Memory B cell (primary cell): ENCODE data around the gene APBB3.
"Not testable (repeated sequence)": the region's sequence is repeated elsewhere in the genome, so short reads cannot be mapped to it uniquely, and the experiment has no call there.

Experiments used
- ATAC-seq: fragments of 150-1000 bp; cut with Tn5 transposase; 2 replicates; pipeline ENCODE4 v1.10.0; 2021; ENCODE audit warnings: low read depth, mild to moderate bottlenecking, moderate library complexity
- DNase-seq, 2 donors: peaks; one replicate each; pipeline ENCODE4 v3.0.0; 2022; ENCODE audit warnings: low spot score in 2 of 2
- H3K27ac Mint-ChIP-seq: one replicate; pipeline ENCODE4 v1.8.0; 2022; ENCODE audit warnings: mild to moderate bottlenecking, moderate library complexity, mixed read lengths
- H3K27me3 Mint-ChIP-seq: one replicate; pipeline ENCODE4 v1.8.0; 2022; ENCODE audit warnings: mixed read lengths
- H3K36me3 Mint-ChIP-seq: one replicate; pipeline ENCODE4 v1.8.0; 2022; ENCODE audit warnings: mild to moderate bottlenecking, mixed read lengths
- H3K4me1 Mint-ChIP-seq: one replicate; pipeline ENCODE4 v1.8.0; 2022; ENCODE audit warnings: mixed read lengths
- H3K4me3 Mint-ChIP-seq: one replicate; pipeline ENCODE4 v1.8.0; 2022; ENCODE audit warnings: mild to moderate bottlenecking, moderate library complexity, mixed read lengths
- H3K9me3 Mint-ChIP-seq: one replicate; pipeline ENCODE4 v1.8.0; 2022; ENCODE audit warnings: mixed read lengths

APBB3 gene

DNA sequence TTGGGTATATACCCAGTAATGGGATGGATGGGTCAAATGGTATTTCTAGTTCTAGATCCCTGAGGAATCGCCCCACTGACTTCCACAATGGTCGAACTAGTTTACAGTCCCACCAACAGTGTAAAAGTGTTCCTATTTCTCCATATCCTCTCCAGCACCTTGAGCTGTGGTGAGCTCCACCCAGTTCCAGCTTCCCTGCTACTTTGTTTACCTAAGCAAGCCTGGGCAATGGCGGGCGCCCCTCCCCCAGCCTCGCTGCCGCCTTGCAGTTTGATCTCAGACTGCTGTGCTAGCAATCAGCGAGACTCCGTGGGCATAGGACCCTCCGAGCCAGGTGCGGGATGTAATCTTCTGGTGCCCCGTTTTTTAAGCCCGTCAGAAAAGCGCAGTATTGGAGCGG, 28.7 kb upstream of the APBB3 start:
- DNase-seq, H3K27ac Mint-ChIP-seq, ATAC-seq, H3K4me1 Mint-ChIP-seq, H3K36me3 Mint-ChIP-seq, H3K4me3 Mint-ChIP-seq, H3K9me3 Mint-ChIP-seq, H3K27me3 Mint-ChIP-seq: not testable (repeated sequence)

DNA sequence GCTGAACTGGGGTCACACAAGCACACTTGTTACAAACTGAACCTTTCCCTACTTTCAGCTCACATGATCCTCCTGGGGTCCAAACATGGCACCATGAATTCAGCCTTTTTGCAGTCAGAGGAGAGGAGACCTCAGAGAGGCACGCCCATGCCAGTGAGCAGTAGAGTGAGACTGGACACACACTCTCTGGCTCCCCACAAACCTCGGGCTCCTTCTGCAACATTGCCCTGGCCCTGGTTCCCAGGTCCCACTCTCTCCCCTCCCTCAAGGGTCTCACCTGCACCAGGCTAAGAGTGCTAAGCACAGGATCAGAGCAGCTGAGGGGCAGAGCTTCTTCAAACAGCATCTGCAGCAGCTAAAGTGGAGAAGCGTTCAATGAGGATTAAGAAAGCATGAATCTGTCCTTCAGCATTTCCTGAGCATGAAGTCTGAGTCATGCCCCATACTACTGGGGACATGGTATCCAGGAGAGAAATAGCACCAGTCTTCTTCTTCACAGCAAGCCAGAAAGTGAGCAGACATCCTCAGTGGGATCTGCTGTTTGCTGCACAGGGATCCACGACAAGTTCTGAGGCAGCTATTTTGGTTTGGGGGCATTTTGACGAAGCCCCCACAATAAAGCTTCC, 27.5 kb upstream of the APBB3 start:
- Mint-ChIP-seq H3K27ac (no peak overlapping the region), H3K9me3 (peaks cover 1% of the 10 kb centered on the region), H3K4me1 (no peaks in the 10 kb centered on the region), H3K4me3 (no peak overlapping the region), H3K27me3 (peaks cover 5% of the 10 kb centered on the region), H3K36me3 (no peaks in the 10 kb centered on the region)
- DNase-seq = no peak
- ATAC-seq = no peak

- no peak for ATAC-seq
Observed at GRCh38 chr5:140590861-140591260, 26.5 kb upstream of the APBB3 start.

GRCh38 chr5:140588311-140589070, 24.1 kb upstream of the APBB3 start:
- H3K27me3 Mint-ChIP-seq = peaks cover 1% of the 10 kb centered on the region
- H3K4me1 Mint-ChIP-seq = no peaks in the 10 kb centered on the region
- peaks cover 1% of the 10 kb centered on the region for H3K9me3 Mint-ChIP-seq
- no peaks in the 10 kb centered on the region for H3K36me3 Mint-ChIP-seq
- ATAC-seq = no peak
- no peak overlapping the region for H3K4me3 Mint-ChIP-seq
- no peak overlapping the region for H3K27ac Mint-ChIP-seq
- DNase-seq = no peak

More at GRCh38 chr5:140590861-140591260, 26.5 kb upstream of the APBB3 start:
- H3K4me3 Mint-ChIP-seq = no peak overlapping the region
- H3K36me3 Mint-ChIP-seq = no peaks in the 10 kb centered on the region
- no peak overlapping the region for H3K27ac Mint-ChIP-seq
- H3K9me3 Mint-ChIP-seq = peaks cover 1% of the 10 kb centered on the region
- no peak for DNase-seq
- H3K4me1 Mint-ChIP-seq = no peaks in the 10 kb centered on the region
- peaks cover 5% of the 10 kb centered on the region for H3K27me3 Mint-ChIP-seq

GRCh38 chr5:140587495-140587894, 23.1 kb upstream of the APBB3 start:
- DNase-seq = no peak
- Mint-ChIP-seq H3K27me3 (peaks cover 1% of the 10 kb centered on the region), H3K36me3 (peaks cover 2% of the 10 kb centered on the region), H3K4me3 (no peak overlapping the region), H3K9me3 (peaks cover 1% of the 10 kb centered on the region), H3K27ac (no peak overlapping the region), H3K4me1 (no peaks in the 10 kb centered on the region)
- ATAC-seq = no peak

DNA sequence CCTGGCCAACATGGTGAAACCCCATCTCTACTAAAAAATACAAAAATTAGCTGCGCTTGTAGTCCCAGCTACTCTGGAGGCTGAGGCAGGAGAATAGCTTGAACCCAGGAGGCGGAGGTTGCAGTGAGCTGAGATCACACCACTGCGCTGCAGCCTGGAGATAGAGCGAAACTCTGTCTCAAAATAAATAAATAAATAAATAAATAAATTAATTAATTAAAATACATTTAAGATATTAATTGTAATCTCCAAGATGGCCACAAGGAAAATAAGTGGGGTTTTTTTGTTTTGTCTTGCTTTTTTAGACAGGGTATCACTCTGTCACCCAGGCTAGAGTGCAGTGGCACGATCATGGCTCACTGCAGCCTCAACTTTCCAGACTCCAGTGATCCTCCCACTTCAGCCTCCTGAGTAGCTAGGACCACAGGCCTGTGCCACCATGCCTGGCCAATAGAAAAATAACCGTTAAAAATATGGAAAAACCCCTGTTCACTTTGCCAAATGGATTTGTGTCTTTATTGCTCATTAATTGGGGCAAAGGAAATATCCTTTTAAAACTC, 14.9 kb upstream of the APBB3 start:
- DNase-seq, H3K4me1 Mint-ChIP-seq, H3K27ac Mint-ChIP-seq, H3K9me3 Mint-ChIP-seq, H3K27me3 Mint-ChIP-seq, H3K4me3 Mint-ChIP-seq, ATAC-seq, H3K36me3 Mint-ChIP-seq: not testable (repeated sequence)

DNA sequence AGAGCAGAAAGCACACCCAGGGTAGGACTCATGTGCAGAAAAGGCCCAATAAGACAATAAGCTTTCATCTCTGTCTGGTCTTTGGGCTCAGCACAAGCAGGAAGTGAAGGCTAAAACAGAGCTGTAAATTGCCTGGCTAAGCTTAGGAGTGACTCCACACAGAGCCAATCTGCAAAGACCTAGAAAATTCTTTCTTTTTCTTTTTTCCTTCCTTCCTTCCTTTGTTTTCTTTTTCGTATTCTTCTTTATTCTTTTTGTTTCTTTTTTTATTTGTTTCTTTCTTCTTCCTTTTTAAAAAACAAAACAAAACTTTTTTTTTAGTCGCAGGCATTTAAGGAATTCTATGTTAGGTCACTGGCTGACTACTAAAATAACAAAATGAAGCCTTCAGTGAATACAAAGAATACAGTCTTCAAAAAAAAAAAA, 12.4 kb upstream of the APBB3 start:
- Mint-ChIP-seq H3K4me1 (no peaks in the 10 kb centered on the region), H3K27ac (no peak overlapping the region), H3K27me3 (no peaks in the 10 kb centered on the region), H3K9me3 (no peaks in the 10 kb centered on the region), H3K4me3 (no peak overlapping the region), H3K36me3 (peaks cover 4% of the 10 kb centered on the region)
- no peak for ATAC-seq
- DNase-seq = no peak

DNA sequence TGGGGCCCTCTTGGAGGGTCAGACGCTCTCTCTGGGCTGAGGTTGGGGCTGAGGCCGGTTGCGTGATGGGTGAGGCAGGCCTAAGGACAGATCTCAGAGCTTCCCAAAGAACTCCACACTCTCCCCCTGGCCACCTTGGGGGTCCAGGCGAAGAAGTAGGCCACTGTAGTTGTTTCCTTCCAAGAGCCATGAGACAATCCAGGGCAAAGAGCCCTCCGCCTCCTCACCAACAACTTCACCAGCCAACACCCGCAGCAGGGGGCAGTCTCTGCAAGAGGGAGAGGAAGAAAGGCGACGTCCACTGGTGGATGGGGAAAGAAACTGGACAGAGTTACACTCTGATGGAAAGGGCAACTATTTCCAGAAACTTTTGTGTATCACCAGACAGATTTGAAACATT, 10.9 kb upstream of the APBB3 start:
- H3K27ac Mint-ChIP-seq = no peak overlapping the region
- H3K4me3 Mint-ChIP-seq = no peak overlapping the region
- DNase-seq (no peak), ATAC-seq (no peak)
- no peaks in the 10 kb centered on the region for H3K27me3 Mint-ChIP-seq
- H3K36me3 Mint-ChIP-seq = peaks cover 8% of the 10 kb centered on the region
- no peaks in the 10 kb centered on the region for H3K9me3 Mint-ChIP-seq
- H3K4me1 Mint-ChIP-seq = no peaks in the 10 kb centered on the region

DNA sequence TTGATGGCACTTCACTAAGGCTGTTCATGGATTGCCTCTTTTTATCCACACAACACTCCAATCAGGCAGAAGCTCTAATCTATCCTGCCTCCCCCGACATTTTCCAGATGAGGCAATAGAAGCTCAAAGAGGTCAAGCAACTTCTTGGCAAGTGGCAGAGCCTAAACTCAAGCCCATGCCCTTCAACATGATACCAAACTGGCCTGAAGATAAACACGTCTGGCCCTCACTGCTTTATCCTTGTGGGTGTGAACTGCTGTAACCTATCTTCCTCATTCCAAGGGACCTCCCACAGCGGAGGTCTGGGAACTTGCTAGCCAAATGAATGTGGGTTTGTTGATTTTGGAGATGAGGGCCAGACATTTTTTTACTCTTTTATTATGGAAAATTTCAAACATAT, 9.8 kb upstream of the APBB3 start:
- H3K4me1 Mint-ChIP-seq = no peaks in the 10 kb centered on the region
- no peak overlapping the region for H3K4me3 Mint-ChIP-seq
- H3K27me3 Mint-ChIP-seq = no peaks in the 10 kb centered on the region
- no peaks in the 10 kb centered on the region for H3K9me3 Mint-ChIP-seq
- peaks cover 9% of the 10 kb centered on the region for H3K36me3 Mint-ChIP-seq
- no peak for ATAC-seq
- H3K27ac Mint-ChIP-seq = no peak overlapping the region
- no peak for DNase-seq

DNA sequence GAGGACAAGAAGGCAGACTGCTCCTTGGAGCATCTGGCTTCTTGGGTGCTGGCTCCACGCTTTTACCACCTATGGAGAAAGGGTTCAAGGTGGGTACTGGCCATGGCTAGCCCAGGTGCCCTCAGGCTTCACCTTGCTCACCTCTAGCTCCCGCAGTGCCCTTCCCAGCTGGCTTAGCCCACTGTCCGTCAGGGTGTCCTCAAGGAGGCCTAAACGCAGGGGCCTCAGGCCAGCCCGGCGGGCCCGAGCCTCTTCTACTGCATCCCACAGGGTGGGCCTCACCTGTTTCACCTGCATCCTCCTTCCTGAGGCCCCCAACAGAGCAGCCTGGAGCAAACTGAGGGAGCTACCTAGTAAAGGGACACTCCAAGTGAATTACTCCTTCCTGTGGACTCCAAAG, 9.3 kb upstream of the APBB3 start:
- peaks cover 10% of the 10 kb centered on the region for H3K36me3 Mint-ChIP-seq
- H3K27ac Mint-ChIP-seq = no peak overlapping the region
- DNase-seq (no peak), ATAC-seq (no peak)
- peaks cover 2% of the 10 kb centered on the region for H3K4me1 Mint-ChIP-seq
- H3K4me3 Mint-ChIP-seq = no peak overlapping the region
- no peaks in the 10 kb centered on the region for H3K27me3 Mint-ChIP-seq
- H3K9me3 Mint-ChIP-seq = no peaks in the 10 kb centered on the region

GRCh38 chr5:140571105-140571504, 6.7 kb upstream of the APBB3 start:
- Mint-ChIP-seq H3K4me3 (no peak overlapping the region), H3K4me1 (peaks cover 8% of the 10 kb centered on the region), H3K9me3 (no peaks in the 10 kb centered on the region), H3K27me3 (no peaks in the 10 kb centered on the region), H3K27ac (no peak overlapping the region), H3K36me3 (peaks cover 22% of the 10 kb centered on the region)
- DNase-seq (no peak), ATAC-seq (no peak)

DNA sequence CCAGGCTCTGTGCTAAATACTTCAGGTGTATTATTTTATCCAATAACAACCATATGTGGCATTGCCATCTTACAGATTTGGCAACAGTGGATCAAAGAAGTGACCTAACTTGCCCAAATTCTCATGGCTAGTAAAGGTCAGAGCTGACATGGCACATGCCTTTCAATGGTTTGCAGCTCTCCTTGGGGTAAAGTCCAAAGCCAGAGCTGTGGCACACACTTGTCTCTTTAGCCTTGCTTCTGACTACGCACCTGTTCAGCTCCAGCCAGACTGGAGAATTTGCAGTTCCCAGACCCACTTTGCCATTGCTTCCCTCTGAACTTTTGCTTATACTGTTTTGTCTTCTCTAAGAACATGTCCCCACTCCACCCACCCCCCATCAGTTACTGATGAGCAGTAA, 6.1 kb upstream of the APBB3 start:
- no peak overlapping the region for H3K27ac Mint-ChIP-seq
- ATAC-seq (no peak), DNase-seq (no peak)
- peaks cover 24% of the 10 kb centered on the region for H3K36me3 Mint-ChIP-seq
- no peaks in the 10 kb centered on the region for H3K9me3 Mint-ChIP-seq
- no peak overlapping the region for H3K4me3 Mint-ChIP-seq
- peaks cover 14% of the 10 kb centered on the region for H3K4me1 Mint-ChIP-seq
- no peaks in the 10 kb centered on the region for H3K27me3 Mint-ChIP-seq

GRCh38 chr5:140570058-140570457, 5.7 kb upstream of the APBB3 start:
- Mint-ChIP-seq H3K4me1 (peaks cover 17% of the 10 kb centered on the region), H3K36me3 (peaks cover 24% of the 10 kb centered on the region), H3K27ac (no peak overlapping the region), H3K27me3 (no peaks in the 10 kb centered on the region), H3K4me3 (no peak overlapping the region), H3K9me3 (no peaks in the 10 kb centered on the region)
- DNase-seq = no peak
- ATAC-seq = no peak

DNA sequence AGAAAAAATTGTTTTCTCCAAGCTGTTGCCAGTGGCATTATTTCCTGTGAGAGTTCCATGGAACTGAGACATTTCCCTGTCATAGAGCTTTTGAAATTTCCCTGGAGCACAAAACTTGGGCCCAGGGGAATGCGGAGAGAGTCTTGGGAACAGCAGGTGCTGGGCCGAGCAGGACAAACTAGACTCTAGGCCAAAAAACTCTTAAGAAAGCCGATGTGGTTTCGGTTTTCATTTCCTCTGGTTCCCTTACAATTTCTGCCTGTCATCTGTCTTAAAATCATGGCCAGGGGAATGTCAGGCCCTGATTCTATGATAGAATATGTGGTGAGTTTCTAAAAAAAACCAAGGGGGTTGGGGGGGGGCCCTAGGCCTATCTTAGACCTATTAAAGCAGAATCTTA, 4.8 kb upstream of the APBB3 start:
- ATAC-seq = no peak
- Mint-ChIP-seq H3K4me1 (peaks cover 21% of the 10 kb centered on the region), H3K36me3 (peaks cover 24% of the 10 kb centered on the region), H3K9me3 (no peaks in the 10 kb centered on the region), H3K27ac (peak overlapping the region; percentile 83), H3K4me3 (peak overlapping the region; percentile 39), H3K27me3 (no peaks in the 10 kb centered on the region)
- no peak for DNase-seq
